Measurements from ENCODE around the gene TEX2.
A peak's percentile ranks its signal among the peaks of the same experiment; 100 is the strongest.

TEX2 gene

DNA sequence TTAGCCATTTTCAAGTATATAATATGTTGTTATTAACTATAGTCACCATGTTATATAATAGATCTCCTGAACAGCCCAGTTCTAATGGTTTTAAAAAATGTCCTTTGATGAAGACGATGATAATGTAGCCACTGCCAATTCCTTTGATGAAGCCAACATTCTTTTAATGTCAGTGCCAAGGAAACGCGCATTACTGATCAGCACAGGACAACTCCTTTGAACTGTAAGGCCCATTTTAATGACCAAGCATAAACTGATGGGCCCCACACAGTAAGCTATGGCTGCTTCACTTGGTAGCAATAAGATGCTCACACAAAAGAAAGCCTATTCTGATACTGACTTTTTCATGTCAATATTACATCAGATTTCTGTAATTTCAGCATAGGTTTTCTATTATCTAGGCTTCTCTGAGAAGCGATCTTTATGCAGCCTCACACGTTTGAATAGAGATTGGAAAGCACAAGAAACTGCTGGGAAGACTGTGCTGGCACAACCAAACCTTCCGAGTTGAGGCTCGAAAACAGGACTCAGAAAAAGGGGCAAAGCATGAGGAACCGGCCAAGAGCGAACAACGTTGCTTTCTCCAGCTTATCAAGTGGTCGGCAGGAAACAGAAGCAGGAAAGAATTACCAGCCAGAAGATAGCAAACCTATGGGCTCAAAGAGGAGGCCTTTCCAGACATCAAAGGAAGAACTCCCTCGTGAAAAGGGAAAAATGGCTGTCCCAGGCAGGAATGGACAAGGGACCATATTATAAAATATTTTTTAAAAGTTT lies 152.5 kb downstream of the TEX2 start:
- no peak for DNase-seq

DNA sequence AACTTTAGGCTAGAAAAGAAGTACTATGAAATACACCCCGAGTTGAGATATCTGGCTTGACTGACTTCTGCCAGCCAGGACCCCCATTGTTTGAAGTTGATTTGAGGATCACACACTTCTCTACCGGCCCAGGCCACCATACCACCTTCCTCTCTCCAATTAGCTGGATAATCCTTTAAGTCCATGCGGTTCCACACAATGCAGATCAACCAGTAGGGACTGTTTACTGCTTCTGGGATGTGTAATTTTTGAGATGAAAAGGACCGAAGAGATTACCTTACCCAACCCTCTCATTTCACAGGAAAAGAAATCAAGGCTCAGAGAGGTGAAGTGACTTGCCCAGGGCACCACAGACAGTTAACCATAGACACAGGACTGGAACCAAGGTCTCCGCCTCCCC lies 153.7 kb downstream of the TEX2 start:
- no peak for DNase-seq

DNA sequence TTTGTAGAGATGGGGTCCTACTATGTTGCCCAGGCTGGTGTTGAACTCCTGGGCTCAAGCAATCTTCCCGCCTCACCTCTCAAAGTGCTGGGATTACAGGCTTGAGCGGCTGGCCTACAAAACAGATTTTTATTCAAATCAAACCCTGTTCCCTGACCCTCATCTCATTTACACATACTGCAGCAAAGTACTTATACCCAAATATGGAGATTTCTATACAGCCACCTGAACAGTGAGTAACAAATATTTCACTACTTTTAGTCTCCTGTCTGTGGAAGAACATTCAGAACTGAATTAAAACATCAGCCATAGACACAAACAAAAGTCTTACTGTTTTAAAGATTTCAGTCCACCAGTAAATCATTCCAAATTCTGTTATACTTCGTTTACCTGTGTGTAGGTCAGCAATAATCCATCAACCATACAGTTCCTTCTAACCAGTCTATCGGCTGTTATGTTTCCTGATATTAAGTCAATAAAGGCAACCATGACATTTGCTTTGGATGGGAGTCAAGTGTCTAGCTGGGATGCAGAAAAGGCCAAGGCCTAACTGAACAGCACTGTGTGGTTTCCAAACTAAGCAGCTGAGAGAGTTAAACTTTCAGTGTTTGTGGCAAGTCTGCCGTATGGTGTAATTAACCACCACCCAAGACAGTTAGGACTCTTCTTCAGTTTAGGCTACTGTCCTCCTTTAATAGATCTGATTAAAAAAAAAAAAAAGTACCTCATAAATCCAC lies 155.4 kb downstream of the TEX2 start:
- peak; percentile 51 for DNase-seq

DNA sequence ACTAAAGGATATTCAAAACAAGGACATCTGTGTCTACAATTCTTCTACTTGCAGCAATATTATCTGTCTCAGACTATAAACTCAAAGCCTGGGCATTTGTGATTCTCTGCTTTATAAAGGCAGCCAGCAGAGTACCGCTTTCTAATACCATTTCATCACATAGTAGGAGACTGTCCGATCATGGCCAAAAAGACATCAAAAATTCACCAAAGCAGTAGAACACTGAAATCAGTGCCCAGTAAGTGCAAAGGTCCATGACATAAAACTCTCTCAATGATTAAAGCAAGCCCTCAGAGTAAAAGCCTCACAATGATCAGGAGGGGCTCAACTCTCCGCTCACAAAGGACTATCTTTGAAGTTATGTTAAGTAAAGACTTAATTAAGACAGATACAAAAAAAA lies 156.1 kb downstream of the TEX2 start:
- no peak for DNase-seq

DNA sequence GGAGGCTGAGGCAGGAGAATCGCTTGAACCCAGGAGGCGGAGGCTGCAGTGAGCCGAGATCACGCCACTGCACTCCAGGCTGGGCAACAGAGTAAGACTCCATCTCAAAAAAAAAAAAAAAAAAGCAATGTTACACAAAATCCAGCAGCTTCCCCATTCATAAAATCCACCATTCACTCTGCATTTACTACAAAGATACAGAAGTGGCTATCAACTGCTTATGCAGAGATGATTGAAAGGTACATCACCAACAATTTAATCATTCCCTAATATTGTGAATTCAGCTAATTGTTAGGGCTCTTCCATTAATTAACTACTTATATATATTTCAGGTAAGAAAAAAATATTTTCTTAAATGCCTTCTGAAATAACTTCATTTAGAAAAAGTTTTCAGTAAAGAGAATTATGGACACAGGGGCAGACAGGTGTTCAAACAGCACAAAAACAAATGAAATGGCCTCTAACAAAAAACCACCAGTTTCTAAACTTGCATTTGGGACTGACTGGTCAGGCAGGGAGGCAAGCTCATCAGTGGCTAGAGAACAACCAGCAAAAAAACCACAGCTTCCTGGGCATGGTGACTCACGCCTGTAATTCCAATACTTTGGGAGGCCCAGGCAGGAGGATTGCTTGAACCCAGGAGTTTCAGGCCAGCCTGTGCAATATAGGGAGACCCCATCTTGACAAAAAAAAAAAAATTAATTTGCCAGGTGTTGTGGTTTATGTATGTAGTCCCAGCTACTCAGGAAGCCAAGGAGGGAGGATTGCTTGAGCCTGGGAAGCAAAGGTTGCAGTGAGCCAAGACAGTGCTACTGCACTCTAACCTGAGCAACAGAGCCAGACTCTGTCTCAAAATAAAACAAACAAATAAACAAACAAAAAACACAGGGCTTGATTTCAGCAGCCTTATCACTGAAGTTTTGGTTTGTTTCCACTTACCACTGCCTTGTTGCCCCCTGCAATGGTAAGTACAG lies 159.4 kb downstream of the TEX2 start:
- DNase-seq = no peak

DNA sequence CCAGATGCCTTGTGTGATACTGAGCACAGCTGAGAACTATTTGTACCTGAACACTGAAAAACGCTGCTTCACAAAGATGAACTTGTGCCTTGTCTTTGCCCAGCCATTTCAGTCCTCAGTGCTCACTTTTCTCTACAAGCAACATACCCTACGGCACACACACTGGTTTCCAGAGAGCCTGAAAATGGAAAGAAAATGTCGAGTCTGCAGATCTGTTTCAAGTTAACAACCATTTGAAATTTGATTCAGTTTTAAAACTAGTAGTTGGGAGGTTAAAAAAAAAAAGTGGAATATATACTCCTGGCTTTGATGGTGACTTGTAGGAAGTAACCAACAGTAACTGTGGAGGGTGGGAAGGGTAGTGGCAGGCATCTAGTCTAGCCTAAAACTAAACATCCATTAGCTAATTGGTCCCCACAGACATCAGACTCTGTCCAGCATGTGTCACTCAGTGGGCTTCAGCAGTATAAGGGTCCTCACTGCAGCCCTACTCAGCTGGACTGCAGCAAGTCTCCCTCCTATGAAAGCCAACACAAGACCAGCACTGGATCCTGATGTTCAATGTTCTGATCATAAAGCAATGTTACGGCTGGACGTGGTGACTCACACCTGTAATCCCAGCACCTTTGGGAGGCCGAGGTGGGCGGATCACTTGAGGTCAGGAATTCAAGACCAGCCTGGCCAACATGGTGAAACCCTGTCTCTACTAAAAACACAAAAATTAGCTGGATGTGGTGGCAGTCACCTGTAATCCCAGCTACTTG lies 160.3 kb downstream of the TEX2 start:
- DNase-seq = no peak

DNA sequence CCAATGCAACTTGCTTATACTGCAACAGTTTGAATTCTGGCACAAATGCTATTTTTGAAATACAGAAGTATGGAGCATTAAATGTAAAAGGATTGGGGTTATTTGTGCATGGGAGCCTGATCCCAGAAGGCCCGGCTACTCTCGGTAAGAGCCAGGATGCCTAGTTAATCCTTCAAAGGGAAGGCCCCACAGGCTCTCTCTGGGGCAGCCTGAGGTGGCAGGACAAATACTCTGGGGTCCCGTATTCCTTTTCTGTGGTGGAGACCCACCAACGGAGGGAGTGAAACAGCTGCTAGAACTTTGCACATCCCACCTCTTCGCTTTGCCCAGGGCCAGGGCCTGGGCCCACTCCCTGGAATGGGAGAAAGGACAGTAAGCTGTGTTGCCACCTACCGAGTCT lies 163.5 kb downstream of the TEX2 start:
- no peak for DNase-seq
